K562 (cell line): ENCODE data around the gene CYP11A1. TPM values are rescaled to one million over a fixed set of nuclear protein-coding genes. Genes with fewer than 3 reads are reported as not detected.

Source experiments
- ATAC-seq: fragments of 200-7000 bp; cut with Tn5 transposase; 3 replicates; pipeline ENCODE4 v1.9.1; 2020; ENCODE audit warnings: moderate library complexity
- BruUV-seq: library from RNA; stranded (reverse); fragments of 400-500 nt; replicated peaks from 2 replicates; lab custom pipeline; 2021; lab: Mats Ljungman, UMichigan
- CTCF ChIA-PET: fragments of 300-600 bp; formaldehyde crosslinking; extraction: SDS; loops from one replicate; lab custom pipeline; 2021; ENCODE audit warnings: low intra/inter-chr PET ratio; lab: Yijun Ruan, JAX
- POLR2A ChIA-PET: fragments of 300-600, 350-650 bp; sonication (Branson Sonifier 250); formaldehyde crosslinking; extraction: SDS; loops from one replicate; lab custom pipeline; 2021; ENCODE audit warnings: antibody characterized with exemption, inconsistent platforms; lab: Yijun Ruan, JAX
- DNase-seq, 4 experiments: peaks; one replicate each; pipeline versions ENCODE4 v3.0.0 to v3.0.0-alpha.2; 2011 to 2018; ENCODE audit warnings: low spot score in 3 of 4, mixed read lengths in 3 of 4; ENCODE audit errors: extremely low read depth in 1 of 4
- FAIRE-seq: peaks from 2 replicates; lab custom pipeline; 2011; peaks lifted over from hg19 to GRCh38; lab: Jason Lieb, UNC
- H2AFZ ChIP-seq: 2 replicates; pipeline ENCODE4 v1.6.0; 2011; ENCODE audit warnings: low read depth, low read length, control low read depth, inconsistent platforms
- H3K27ac ChIP-seq: fragments of 200-600 bp; 3 replicates; pipeline ENCODE4 v1.8.0; 2011; ENCODE audit warnings: low read depth, mild to moderate bottlenecking, control low read depth, inconsistent platforms, low read length, moderate library complexity, mixed read lengths; ENCODE audit errors: extremely low read depth
- H3K27me3 ChIP-seq, 2 experiments: fragments of 300-600 bp in 1 of 2; 2 replicates in 1 of 2; 3 replicates in 1 of 2; pipeline versions ENCODE4 v1.6.0 to v1.8.0; 2011; ENCODE audit warnings: inconsistent platforms in 2 of 2, low read length in 2 of 2, mild to moderate bottlenecking in 1 of 2, mixed read lengths in 1 of 2, moderate library complexity in 1 of 2; ENCODE audit not compliant: control insufficient read depth in 2 of 2, insufficient read depth in 2 of 2
- H3K36me3 ChIP-seq: fragments of 300-600 bp; 3 replicates; pipeline ENCODE4 v1.8.0; 2011; ENCODE audit warnings: mild to moderate bottlenecking, low read length, inconsistent platforms; ENCODE audit not compliant: control insufficient read depth, insufficient read depth
- H3K4me1 ChIP-seq, 2 experiments: fragments of 200-600 bp in 1 of 2; replicated peaks in 1 of 2; 2 replicates in 1 of 2; 3 replicates in 1 of 2; pipeline versions ENCODE4 v1.5.1 to v1.8.0; 2011; ENCODE audit warnings: inconsistent platforms in 2 of 2, low read length in 2 of 2, mild to moderate bottlenecking in 1 of 2, mixed read lengths in 1 of 2, moderate library complexity in 1 of 2; ENCODE audit not compliant: control insufficient read depth in 2 of 2, insufficient read depth in 2 of 2
- H3K4me2 ChIP-seq: 2 replicates; pipeline ENCODE4 v1.6.1; 2011; ENCODE audit warnings: low read length, control low read depth, inconsistent platforms, mixed read lengths; ENCODE audit not compliant: insufficient read depth
- H3K4me3 ChIP-seq: fragments of 200-600 bp; sonication (generic), shearing (Covaris generic); 2 replicates; pipeline ENCODE4 v1.5.1; 2016; ENCODE audit warnings: control low read depth, inconsistent platforms
- H3K79me2 ChIP-seq: fragments of 200-600 bp; 3 replicates; pipeline ENCODE4 v1.8.0; 2011; ENCODE audit warnings: low read length, inconsistent platforms; ENCODE audit not compliant: control insufficient read depth, insufficient read depth
- H3K9ac ChIP-seq, 2 experiments: 2 replicates each; pipeline versions ENCODE4 v1.6.0 to v1.6.1; 2011; ENCODE audit warnings: low read depth in 2 of 2, low read length in 2 of 2, control low read depth in 1 of 2, inconsistent platforms in 1 of 2, mild to moderate bottlenecking in 1 of 2, mixed read lengths in 1 of 2; ENCODE audit not compliant: insufficient read depth in 1 of 2
- H3K9me1 ChIP-seq: one replicate; pipeline ENCODE4 v1.6.0; 2011; ENCODE audit warnings: inconsistent platforms, mild to moderate bottlenecking, low read length, moderate library complexity; ENCODE audit not compliant: control insufficient read depth, insufficient read depth
- H3K9me3 ChIP-seq: replicated peaks from 2 replicates; pipeline ENCODE4 v1.5.1; 2011; ENCODE audit warnings: low read depth, low read length, inconsistent platforms; ENCODE audit not compliant: control insufficient read depth, insufficient read depth
- H4K20me1 ChIP-seq: replicated peaks from 2 replicates; pipeline ENCODE4 v1.6.1; 2011; ENCODE audit warnings: low read length, inconsistent platforms, mixed read lengths; ENCODE audit not compliant: control insufficient read depth, insufficient read depth
- ETV6 ChIP-seq, 3 experiments: fragments of 150-350 bp in 1 of 3; sonication (generic) in 1 of 3; formaldehyde crosslinking in 1 of 3; IDR thresholded peaks; 2 replicates each; pipeline versions ENCODE4 v1.6.1 to v1.8.0; 2014 to 2022; ENCODE audit warnings: borderline replicate concordance in 2 of 3, low read depth in 2 of 3, antibody characterized with exemption in 1 of 3, low read length in 1 of 3, mild to moderate bottlenecking in 1 of 3, missing genetic modification reagents in 1 of 3
- HDAC8 ChIP-seq: fragments of 450-650 bp; IDR thresholded peaks from 2 replicates; pipeline ENCODE4 v1.6.1; 2016; ENCODE audit warnings: mild to moderate bottlenecking, missing genetic modification characterization, moderate library complexity, missing compliant biosample characterization
- HNRNPK ChIP-seq: fragments of 200-400 bp; formaldehyde crosslinking; IDR thresholded peaks from one replicate; pipeline ENCODE4 v1.6.1; 2018; ENCODE audit warnings: mild to moderate bottlenecking, low read depth, low read length; ENCODE audit not compliant: poor library complexity, severe bottlenecking
- NBN ChIP-seq: fragments of 450-650 bp; IDR thresholded peaks from 2 replicates; pipeline ENCODE4 v1.6.1; 2016; ENCODE audit warnings: low read depth, mild to moderate bottlenecking
- RAD21 ChIP-seq, 2 experiments: fragments of 250-450 bp in 1 of 2; fragments of 450-650 bp in 1 of 2; sonication (Bioruptor Pico) in 1 of 2; formaldehyde crosslinking in 1 of 2; IDR thresholded peaks in 1 of 2; conservative IDR thresholded peaks in 1 of 2; 2 replicates each; pipeline versions ENCODE4 v1.4.0 to v1.8.0; 2020 to 2022; ENCODE audit warnings: mild to moderate bottlenecking in 2 of 2, moderate library complexity in 1 of 2
- STAG1 ChIP-seq: sonication (generic); formaldehyde crosslinking; IDR thresholded peaks from 2 replicates; pipeline ENCODE4 v1.5.0; 2020; ENCODE audit warnings: missing genetic modification reagents, borderline replicate concordance
- WGBS: fragments of 100-300 bp; shearing (Covaris generic); methylation state at CpG from one replicate; pipeline ENCODE4 v1.1.6; 2016; ENCODE audit warnings: low coverage, mixed read lengths; ENCODE audit not compliant: insufficient coverage; ENCODE audit errors: missing lambda C conversion rate; 5-methylcytosine and 5-hydroxymethylcytosine counted together
- in situ Hi-C: fragments of 300-500 bp; cut with MboI; formaldehyde crosslinking; loops from 4 replicates; pipeline ENCODE4 v1.15.0; 2018; ENCODE audit warnings: inconsistent platforms, mixed read lengths
- intact Hi-C: fragments of 100-400 bp; cut with micrococcal nuclease; formaldehyde crosslinking; loops from 2 replicates; pipeline ENCODE4 v1.14.2; 2022
- polyA plus RNA-seq, 8 experiments: library from polyadenylated mRNA; depleted of rRNA in 4 of 8; stranded (reverse) in 5 of 8; unstranded in 3 of 8; fragments of >200 nt; fragmentation: Nextera tagmentation in 2 of 8; fragmentation: Illumina TruSeq in 1 of 8; extraction: Ambion mirVana in 2 of 8; extraction: Trizol in 1 of 8; gene quantifications; 2 replicates each; pipeline versions ENCODE4 v1.2.1 to v1.2.3, GENCODE V29; 2011 to 2014; ENCODE audit warnings: inconsistent platforms in 1 of 8, missing spikeins in 1 of 8
- total RNA-seq, 7 experiments: library from RNA; depleted of rRNA in 6 of 7; stranded (reverse); fragments of >200 nt in 6 of 7; fragmentation: Illumina TruSeq in 2 of 7; extraction: Trizol in 2 of 7; gene quantifications; 2 replicates each; pipeline versions ENCODE4 v1.2.1 to v1.2.3, GENCODE V29; 2011 to 2021; ENCODE audit warnings: low replicate concordance in 1 of 7
- TF ChIP-seq, protein P1 (sequence below), 2 experiments: fragments of 450-650 bp; formaldehyde crosslinking in 1 of 2; IDR thresholded peaks; 2 replicates each; pipeline versions ENCODE4 v1.4.0 to v1.6.1; 2014 to 2020; ENCODE audit warnings: mild to moderate bottlenecking in 2 of 2, borderline replicate concordance in 1 of 2, low read depth in 1 of 2
- TF ChIP-seq, protein P2 (sequence below): fragments of 450-650 bp; formaldehyde crosslinking; IDR thresholded peaks from 2 replicates; pipeline ENCODE4 v1.4.0; 2022; ENCODE audit warnings: missing genetic modification characterization

CYP11A1 gene
- total and polyA plus RNA-seq, 9 of the 15 experiments (the other 6 are each of a cell fraction or from before 2014, with no cell fraction given) = 0.06 to 0.24 (median 0.10) TPM; not detected in 4

DNA sequence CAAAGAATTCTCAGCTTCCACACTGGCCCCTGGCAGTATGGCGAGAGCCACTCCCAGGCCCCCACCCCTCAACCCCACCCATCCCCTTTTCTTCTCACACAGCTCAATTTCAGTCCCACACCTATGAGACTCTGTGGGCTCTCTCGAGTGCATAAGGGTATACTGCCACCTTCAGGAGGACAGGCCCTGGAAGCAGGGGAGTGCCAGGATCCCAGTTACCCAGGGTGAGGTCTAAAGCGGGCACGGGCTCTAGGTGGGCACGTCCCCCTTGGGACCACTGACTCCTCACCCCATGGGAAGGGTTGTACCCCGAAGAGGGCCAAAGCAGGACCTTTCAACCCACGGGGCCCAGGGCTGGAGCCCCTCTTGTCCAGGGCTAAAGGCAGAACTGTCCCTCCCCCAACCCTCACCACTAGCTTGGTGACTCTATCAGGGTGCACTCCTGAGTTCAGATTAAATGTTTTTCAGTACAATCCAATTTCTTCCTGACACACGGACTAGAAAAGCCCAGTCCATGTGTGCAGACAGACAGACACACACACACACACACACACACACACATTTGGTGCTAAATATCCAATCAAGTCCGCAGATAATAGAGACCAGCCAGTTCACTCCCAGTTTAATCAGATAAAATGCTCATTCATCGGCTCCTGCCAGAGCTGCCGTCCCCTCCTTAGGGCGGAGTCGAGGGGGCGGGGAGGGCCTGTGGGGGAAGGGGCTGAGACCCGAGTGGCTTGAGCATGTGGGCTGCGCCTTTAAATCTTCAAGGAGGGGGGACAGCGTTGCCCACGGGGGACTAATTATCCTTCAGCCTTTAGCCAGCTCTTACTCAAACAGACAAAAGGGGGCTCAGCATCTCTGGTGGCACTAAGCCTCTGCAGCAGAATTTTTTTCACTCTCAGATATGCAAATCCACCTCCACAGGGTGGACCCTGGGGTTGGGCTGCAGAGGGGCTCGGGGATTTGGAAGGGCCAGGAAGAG lies 59.3 kb downstream of the CYP11A1 start:
- ATAC-seq (peak; percentile 45), FAIRE-seq (peak; percentile 70), DNase-seq (peak; percentile 48 to 57 (median 52))
- in situ Hi-C loops = no loop called here
- BruUV-seq = no TSS peak
- intact Hi-C loops = no loop called here
- under 1% methylated on average over 16 of the region's 19 CpGs for WGBS
- Histone ChIP-seq H3K9me1 (no peaks in the 10 kb centered on the region), H2AFZ (no peak overlapping the region), H3K36me3 (no peaks in the 10 kb centered on the region), H3K79me2 (no peaks in the 10 kb centered on the region), H3K9me3 (no peaks in the 10 kb centered on the region), H4K20me1 (peaks cover 22% of the 10 kb centered on the region), H3K4me1 (peaks cover 19 to 23% of the 10 kb centered on the region in 2 experiments), H3K27me3 (peaks cover 0 to 8% of the 10 kb centered on the region in 2 experiments; a peak in 2 of 5 replicates), H3K9ac (peak overlapping the region in 1 of 2 experiments; percentile 54; a peak in 1 of 4 replicates), H3K4me2 (peak overlapping the region; percentile 14; the same call in 1 of the 2 replicates), H3K4me3 (no peak overlapping the region), H3K27ac (no peak overlapping the region)
- CTCF ChIA-PET = interaction anchor here (0.7 kb wide), 1 partner anchor 181 kb away, joined by 3 read pairs; no protein-coding TSS in a partner anchor
- POLR2A ChIA-PET = interaction anchor here (0.6 to 1.0 kb wide), 2 partner anchors 131 to 452 kb away, joined by 3 to 4 read pairs; no protein-coding TSS in a partner anchor
- TF ChIP-seq NBN = no peak
- TF ChIP-seq, protein P1, sequence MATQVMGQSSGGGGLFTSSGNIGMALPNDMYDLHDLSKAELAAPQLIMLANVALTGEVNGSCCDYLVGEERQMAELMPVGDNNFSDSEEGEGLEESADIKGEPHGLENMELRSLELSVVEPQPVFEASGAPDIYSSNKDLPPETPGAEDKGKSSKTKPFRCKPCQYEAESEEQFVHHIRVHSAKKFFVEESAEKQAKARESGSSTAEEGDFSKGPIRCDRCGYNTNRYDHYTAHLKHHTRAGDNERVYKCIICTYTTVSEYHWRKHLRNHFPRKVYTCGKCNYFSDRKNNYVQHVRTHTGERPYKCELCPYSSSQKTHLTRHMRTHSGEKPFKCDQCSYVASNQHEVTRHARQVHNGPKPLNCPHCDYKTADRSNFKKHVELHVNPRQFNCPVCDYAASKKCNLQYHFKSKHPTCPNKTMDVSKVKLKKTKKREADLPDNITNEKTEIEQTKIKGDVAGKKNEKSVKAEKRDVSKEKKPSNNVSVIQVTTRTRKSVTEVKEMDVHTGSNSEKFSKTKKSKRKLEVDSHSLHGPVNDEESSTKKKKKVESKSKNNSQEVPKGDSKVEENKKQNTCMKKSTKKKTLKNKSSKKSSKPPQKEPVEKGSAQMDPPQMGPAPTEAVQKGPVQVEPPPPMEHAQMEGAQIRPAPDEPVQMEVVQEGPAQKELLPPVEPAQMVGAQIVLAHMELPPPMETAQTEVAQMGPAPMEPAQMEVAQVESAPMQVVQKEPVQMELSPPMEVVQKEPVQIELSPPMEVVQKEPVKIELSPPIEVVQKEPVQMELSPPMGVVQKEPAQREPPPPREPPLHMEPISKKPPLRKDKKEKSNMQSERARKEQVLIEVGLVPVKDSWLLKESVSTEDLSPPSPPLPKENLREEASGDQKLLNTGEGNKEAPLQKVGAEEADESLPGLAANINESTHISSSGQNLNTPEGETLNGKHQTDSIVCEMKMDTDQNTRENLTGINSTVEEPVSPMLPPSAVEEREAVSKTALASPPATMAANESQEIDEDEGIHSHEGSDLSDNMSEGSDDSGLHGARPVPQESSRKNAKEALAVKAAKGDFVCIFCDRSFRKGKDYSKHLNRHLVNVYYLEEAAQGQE (IDR thresholded peaks at IDR 0.05; ENCODE audit: borderline replicate concordance) = no peak
- TF ChIP-seq, protein P1 (CRISPR knock-in tag; IDR thresholded peaks at IDR 0.05; ENCODE audit: low read depth) = no peak
- no peak for TF ChIP-seq HDAC8
- TF ChIP-seq RAD21 (CRISPR knock-in tag; conservative IDR thresholded peaks at IDR 0.05 in 1 of 2, IDR thresholded peaks at IDR 0.05 in 1 of 2) = peak in 1 of 2 experiments; percentile 47; a peak in 2 of 4 replicates
- no peak for TF ChIP-seq HNRNPK
- no peak for TF ChIP-seq ETV6 (IDR thresholded peaks at IDR 0.05; ENCODE audit: borderline replicate concordance in 1 of 2, low read depth in 2 of 2, low read length in 1 of 2)
- no peak for TF ChIP-seq ETV6 (CRISPR knock-in tag; IDR thresholded peaks at IDR 0.05; ENCODE audit: borderline replicate concordance)
- TF ChIP-seq, protein P2, sequence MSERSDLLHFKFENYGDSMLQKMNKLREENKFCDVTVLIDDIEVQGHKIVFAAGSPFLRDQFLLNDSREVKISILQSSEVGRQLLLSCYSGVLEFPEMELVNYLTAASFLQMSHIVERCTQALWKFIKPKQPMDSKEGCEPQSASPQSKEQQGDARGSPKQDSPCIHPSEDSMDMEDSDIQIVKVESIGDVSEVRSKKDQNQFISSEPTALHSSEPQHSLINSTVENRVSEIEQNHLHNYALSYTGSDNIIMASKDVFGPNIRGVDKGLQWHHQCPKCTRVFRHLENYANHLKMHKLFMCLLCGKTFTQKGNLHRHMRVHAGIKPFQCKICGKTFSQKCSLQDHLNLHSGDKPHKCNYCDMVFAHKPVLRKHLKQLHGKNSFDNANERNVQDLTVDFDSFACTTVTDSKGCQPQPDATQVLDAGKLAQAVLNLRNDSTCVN (CRISPR knock-in tag) = no peak
- no peak for TF ChIP-seq STAG1 (CRISPR knock-in tag)
